Mesothelial cell of epicardium (in vitro differentiated cells): ENCODE data around the gene TERB1. TPM values are rescaled to one million over a fixed set of nuclear protein-coding genes. Genes with fewer than 3 reads are reported as not detected.

Experiments
- DNase-seq, 2 experiments: peaks; one replicate each; pipeline ENCODE4 v3.0.0; 2021; ENCODE audit warnings: low spot score in 2 of 2; ENCODE audit not compliant: unreplicated experiment in 2 of 2
- H3K27ac Mint-ChIP-seq: 2 replicates; pipeline ENCODE4 v1.8.0; 2021; ENCODE audit warnings: mixed read lengths
- H3K27me3 Mint-ChIP-seq: 2 replicates; pipeline ENCODE4 v1.8.0; 2021; ENCODE audit warnings: low read depth, mixed read lengths
- H3K36me3 Mint-ChIP-seq: 2 replicates; pipeline ENCODE4 v1.8.0; 2021; ENCODE audit warnings: mixed read lengths
- H3K4me1 Mint-ChIP-seq: 2 replicates; pipeline ENCODE4 v1.8.0; 2021; ENCODE audit warnings: mixed read lengths
- H3K4me3 Mint-ChIP-seq: 2 replicates; pipeline ENCODE4 v1.8.0; 2021; ENCODE audit warnings: mild to moderate bottlenecking, moderate library complexity, mixed read lengths
- H3K9me3 Mint-ChIP-seq: 2 replicates; pipeline ENCODE4 v1.8.0; 2021; ENCODE audit warnings: mixed read lengths
- total RNA-seq: library from RNA; stranded (reverse); gene quantifications from 3 replicates; pipeline ENCODE4 v1.2.1, GENCODE V29; 2021
- TF ChIP-seq, protein P1 (sequence below): fragments of 200-600 bp; sonication (generic); IDR thresholded peaks from one replicate; pipeline ENCODE4 v1.5.0; 2021; ENCODE audit warnings: antibody characterized with exemption; ENCODE audit not compliant: unreplicated experiment

TERB1 gene
- total RNA-seq, 1 donor from 2014 or later, result 0.49 TPM

DNA sequence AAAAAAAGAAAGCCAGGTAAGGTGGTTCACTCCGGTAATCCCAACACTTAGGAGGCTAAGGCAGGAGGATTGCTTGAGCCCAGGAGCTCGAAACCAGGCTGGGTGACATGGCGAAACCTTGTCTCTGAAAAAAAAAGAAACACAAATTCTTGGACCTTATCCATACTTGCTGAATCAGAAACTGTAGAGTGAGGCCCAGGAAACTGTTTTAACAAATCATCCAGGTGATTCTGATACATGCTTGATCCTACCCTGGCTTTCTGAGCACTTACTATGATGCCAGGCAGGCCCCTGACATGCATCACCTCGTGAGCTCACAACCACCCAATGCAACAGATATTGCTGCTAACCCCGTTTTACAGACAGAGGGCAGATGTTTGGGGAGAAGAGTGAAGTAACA lies 33.4 kb upstream of the TERB1 start:
- H3K4me1 Mint-ChIP-seq, result peaks cover under 1% of the 10 kb centered on the region
- DNase-seq, result no peak
- peaks cover 14% of the 10 kb centered on the region for H3K9me3 Mint-ChIP-seq
- H3K27ac Mint-ChIP-seq, result no peak overlapping the region
- peaks cover 32% of the 10 kb centered on the region for H3K27me3 Mint-ChIP-seq
- no peaks in the 10 kb centered on the region for H3K36me3 Mint-ChIP-seq
- TF ChIP-seq, protein P1, sequence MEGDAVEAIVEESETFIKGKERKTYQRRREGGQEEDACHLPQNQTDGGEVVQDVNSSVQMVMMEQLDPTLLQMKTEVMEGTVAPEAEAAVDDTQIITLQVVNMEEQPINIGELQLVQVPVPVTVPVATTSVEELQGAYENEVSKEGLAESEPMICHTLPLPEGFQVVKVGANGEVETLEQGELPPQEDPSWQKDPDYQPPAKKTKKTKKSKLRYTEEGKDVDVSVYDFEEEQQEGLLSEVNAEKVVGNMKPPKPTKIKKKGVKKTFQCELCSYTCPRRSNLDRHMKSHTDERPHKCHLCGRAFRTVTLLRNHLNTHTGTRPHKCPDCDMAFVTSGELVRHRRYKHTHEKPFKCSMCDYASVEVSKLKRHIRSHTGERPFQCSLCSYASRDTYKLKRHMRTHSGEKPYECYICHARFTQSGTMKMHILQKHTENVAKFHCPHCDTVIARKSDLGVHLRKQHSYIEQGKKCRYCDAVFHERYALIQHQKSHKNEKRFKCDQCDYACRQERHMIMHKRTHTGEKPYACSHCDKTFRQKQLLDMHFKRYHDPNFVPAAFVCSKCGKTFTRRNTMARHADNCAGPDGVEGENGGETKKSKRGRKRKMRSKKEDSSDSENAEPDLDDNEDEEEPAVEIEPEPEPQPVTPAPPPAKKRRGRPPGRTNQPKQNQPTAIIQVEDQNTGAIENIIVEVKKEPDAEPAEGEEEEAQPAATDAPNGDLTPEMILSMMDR, result no peak
- H3K4me3 Mint-ChIP-seq, result no peak overlapping the region

DNA sequence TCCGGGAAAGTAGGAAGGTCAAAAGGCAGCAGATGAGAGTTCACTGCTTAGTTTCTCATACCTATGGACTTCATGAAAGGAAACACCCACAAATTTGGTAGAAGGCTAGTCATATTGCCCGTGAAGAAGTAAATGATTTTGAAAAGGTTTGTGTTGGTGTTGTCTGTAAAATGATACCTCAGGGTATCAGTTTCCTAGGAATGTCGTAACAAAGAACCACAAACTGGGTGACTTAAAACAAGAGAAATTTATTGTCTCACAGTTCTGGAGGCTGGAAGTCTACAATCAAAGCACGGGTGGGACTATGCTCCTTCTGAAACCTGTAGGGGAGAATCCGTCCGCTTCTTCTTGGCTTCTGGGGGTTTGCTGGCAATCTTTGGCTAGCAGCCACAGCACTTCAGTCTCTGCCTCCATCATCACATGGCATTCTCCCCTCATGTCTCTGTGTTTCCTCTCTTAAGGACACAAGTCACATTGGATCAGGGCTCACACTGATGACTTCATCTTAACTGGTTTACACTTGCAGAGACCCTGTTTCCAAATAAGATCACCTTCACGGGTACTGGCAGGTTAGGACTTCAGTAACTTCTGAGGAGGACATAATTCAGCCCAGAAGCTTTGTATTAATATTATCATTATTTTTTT lies 31.4 kb upstream of the TERB1 start:
- H3K27ac Mint-ChIP-seq, result no peak overlapping the region
- H3K4me3 Mint-ChIP-seq, result no peak overlapping the region
- H3K4me1 Mint-ChIP-seq, result peaks cover 10% of the 10 kb centered on the region
- H3K36me3 Mint-ChIP-seq, result peaks cover under 1% of the 10 kb centered on the region
- H3K27me3 Mint-ChIP-seq, result peaks cover 15% of the 10 kb centered on the region
- TF ChIP-seq, protein P1, result no peak
- no peaks in the 10 kb centered on the region for H3K9me3 Mint-ChIP-seq
- DNase-seq, result no peak

GRCh38 chr16:66832190-66832589 lies 30.8 kb upstream of the TERB1 start:
- H3K4me1 Mint-ChIP-seq, result peaks cover 10% of the 10 kb centered on the region
- no peak overlapping the region for H3K4me3 Mint-ChIP-seq
- no peak for DNase-seq
- peaks cover 3% of the 10 kb centered on the region for H3K36me3 Mint-ChIP-seq
- no peak overlapping the region for H3K27ac Mint-ChIP-seq
- H3K9me3 Mint-ChIP-seq, result no peaks in the 10 kb centered on the region
- TF ChIP-seq, protein P1, result no peak
- H3K27me3 Mint-ChIP-seq, result peaks cover 9% of the 10 kb centered on the region

DNA sequence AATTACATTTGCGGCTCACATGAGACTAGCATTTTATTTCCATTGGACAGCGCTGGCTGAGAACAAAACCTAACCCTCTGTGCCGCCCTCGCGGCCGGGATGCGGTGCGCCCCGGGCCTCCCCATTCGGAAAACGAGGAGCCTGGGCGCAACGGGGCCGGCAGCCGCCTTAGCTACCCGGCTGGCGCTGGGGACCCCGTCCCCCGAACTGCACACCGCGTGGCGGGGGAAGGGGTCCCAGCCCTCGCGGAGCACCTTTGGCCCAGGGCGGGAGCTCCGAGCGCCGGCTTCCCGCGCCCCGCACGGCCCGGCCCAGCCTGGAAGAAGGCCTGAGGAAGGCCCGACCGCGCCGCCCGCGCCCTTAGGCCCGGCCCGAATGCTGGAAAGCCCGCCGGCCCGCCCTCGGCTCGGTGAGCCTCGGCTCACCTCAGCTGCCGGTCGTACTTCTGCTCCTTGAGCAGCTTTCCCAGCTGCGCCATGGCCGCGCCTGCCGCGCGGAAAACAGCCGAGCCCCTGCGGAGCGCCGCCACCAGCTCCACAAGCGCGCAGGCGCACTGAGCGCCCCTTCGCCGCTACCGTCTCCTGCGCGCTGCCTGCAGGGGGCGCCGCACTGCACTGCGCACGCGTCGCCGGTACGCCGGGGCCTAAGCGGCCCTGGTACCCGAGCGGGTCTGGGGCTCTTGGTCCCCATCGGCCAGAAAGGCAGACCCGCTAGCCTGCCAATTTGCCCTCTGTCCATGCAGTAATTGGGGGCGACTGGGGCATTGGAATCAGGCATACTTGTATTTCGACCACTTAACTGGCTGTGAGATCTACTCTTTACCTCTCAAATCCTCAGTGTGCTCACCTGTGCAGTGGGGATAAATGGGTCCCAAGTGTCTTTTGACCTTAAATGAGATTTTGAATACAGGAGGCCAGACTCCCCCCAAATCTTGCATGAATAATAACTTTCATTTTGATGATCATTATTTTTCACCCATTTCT lies 29.3 kb upstream of the TERB1 start, which contains the start of gene NAE1:
Gene NAE1, minus strand, starts transcription at position 555 of the 983 bp plus-strand sequence. Its CDS starts 77 bp downstream, at position 478.
- Mint-ChIP-seq H3K4me1 (peaks cover 10% of the 10 kb centered on the region), H3K9me3 (no peaks in the 10 kb centered on the region), H3K36me3 (peaks cover 10% of the 10 kb centered on the region), H3K27ac (peak within 1 kb of the TSS; percentile 30), H3K4me3 (peak within 1 kb of the TSS; percentile 63), H3K27me3 (peaks cover 5% of the 10 kb centered on the region)
- TF ChIP-seq, protein P1, result peak; percentile 90
- peak; percentile 90 to 93 for DNase-seq

DNA sequence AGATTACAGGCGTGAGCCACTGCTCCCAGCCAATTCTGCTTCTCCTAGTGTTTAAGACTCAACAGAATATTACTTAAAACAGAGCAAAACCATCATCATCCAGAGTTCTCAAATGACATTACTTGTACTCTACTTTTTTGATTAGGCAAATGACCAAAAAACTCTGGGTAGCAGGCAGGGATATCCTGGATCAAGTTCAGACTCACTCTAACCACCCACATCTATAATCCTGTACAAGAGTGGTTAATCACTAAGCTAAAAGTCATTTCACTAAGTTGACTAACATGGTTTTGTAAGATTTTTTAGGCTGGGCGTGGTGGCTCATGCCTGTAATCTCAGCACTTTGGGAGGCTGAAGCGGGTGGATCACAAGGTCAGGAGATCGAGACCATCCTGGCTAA lies 22.6 kb upstream of the TERB1 start:
- H3K36me3 Mint-ChIP-seq, result peaks cover 41% of the 10 kb centered on the region
- H3K4me3 Mint-ChIP-seq, result no peak overlapping the region
- no peak for DNase-seq

More for the DNA sequence above, 22.6 kb upstream of the TERB1 start:
- Mint-ChIP-seq H3K9me3 (no peaks in the 10 kb centered on the region), H3K27me3 (no peaks in the 10 kb centered on the region), H3K27ac (no peak overlapping the region), H3K4me1 (peaks cover 2% of the 10 kb centered on the region)
- TF ChIP-seq, protein P1, result no peak
